ENCODE data around the gene ZNF660. TPM values are rescaled to one million over a fixed set of nuclear protein-coding genes. Genes with fewer than 3 reads are reported as not detected.

The ZNF660 gene
- total and polyA plus RNA-seq, 2 donors from 2014 or later = 0.69 to 5.3 TPM

- Histone ChIP-seq H3K27ac (ENCODE audit: low read depth in 2 of 2, low read length in 2 of 2) (peak within 1 kb of the TSS in 1 of 2 donors; percentile 56), H3K9ac (ENCODE audit: low read length in 3 of 3) (peak within 1 kb of the TSS; percentile 50 to 80 (median 57)), H3K9me3 (ENCODE audit: control insufficient read depth in 2 of 3, insufficient read depth in 1 of 3, low read length in 3 of 3) (no peaks in the 10 kb centered on the region), H3K4me3 (ENCODE audit: low read length in 3 of 3) (peak within 1 kb of the TSS; percentile 73 to 83 (median 74)), H3K27me3 (ENCODE audit: control insufficient read depth, insufficient read depth, low read length) (no peaks in the 10 kb centered on the region), H3K4me1 (ENCODE audit: control insufficient read depth in 2 of 3, insufficient read depth in 2 of 3, low read depth in 1 of 3, low read length in 3 of 3) (peaks cover 0 to 10% (median 2%) of the 10 kb centered on the region in 3 donors), H3K36me3 (ENCODE audit: control insufficient read depth in 2 of 3, insufficient read depth in 3 of 3, low read length in 3 of 3) (no peaks in the 10 kb centered on the region)
- peak; percentile 91 to 97 (median 94) for DNase-seq
- FAIRE-seq = no peak
- TF ChIP-seq, protein P1, sequence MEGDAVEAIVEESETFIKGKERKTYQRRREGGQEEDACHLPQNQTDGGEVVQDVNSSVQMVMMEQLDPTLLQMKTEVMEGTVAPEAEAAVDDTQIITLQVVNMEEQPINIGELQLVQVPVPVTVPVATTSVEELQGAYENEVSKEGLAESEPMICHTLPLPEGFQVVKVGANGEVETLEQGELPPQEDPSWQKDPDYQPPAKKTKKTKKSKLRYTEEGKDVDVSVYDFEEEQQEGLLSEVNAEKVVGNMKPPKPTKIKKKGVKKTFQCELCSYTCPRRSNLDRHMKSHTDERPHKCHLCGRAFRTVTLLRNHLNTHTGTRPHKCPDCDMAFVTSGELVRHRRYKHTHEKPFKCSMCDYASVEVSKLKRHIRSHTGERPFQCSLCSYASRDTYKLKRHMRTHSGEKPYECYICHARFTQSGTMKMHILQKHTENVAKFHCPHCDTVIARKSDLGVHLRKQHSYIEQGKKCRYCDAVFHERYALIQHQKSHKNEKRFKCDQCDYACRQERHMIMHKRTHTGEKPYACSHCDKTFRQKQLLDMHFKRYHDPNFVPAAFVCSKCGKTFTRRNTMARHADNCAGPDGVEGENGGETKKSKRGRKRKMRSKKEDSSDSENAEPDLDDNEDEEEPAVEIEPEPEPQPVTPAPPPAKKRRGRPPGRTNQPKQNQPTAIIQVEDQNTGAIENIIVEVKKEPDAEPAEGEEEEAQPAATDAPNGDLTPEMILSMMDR (IDR thresholded peaks at IDR 0.05; ENCODE audit: borderline replicate concordance, extremely low read depth, insufficient read depth) = peak; percentile 31
- intact Hi-C loops (cut with DNase I) = no loop called here
Measured at GRCh38 chr3:44624749-44625480, 40.2 kb downstream of the ZNF660 start, which contains the start of gene ZNF197. ZNF197 (plus strand) TSS chr3:44625036; CDS start chr3:44629155, 4,119 bp downstream.

DNA sequence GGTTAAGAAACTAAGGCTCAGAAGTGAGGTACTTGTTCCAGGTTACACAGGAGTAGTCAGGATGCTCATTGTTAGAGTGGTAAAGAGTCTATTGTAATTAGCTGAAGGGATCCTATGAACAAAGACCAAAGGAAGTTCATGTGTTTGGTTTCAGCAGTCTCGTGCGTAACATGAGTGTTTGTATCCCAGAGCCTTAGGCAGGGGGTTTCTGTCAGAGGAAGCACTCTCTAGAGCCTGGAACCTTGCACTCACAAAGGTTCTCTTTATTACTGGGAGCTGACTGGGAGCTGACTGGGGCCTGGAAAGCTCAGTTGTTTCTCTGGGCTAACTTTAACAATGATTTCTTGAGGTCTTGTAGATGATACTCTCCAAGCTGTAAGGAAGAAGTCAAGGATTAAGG, 44.0 kb downstream of the ZNF660 start:
- no peak overlapping the region for H3K4me3 ChIP-seq (ENCODE audit: low read length in 3 of 3)
- H3K27ac ChIP-seq (ENCODE audit: low read depth in 2 of 2, low read length in 2 of 2) = no peak overlapping the region
- no peak for FAIRE-seq
- peaks cover 0 to 10% (median 2%) of the 10 kb centered on the region in 3 donors for H3K4me1 ChIP-seq (ENCODE audit: control insufficient read depth in 2 of 3, insufficient read depth in 2 of 3, low read depth in 1 of 3, low read length in 3 of 3)
- TF ChIP-seq, protein P1 (IDR thresholded peaks at IDR 0.05; ENCODE audit: borderline replicate concordance, extremely low read depth, insufficient read depth) = no peak
- no peak overlapping the region for H3K9ac ChIP-seq (ENCODE audit: low read length in 3 of 3)
- no peaks in the 10 kb centered on the region for H3K9me3 ChIP-seq (ENCODE audit: control insufficient read depth in 2 of 3, insufficient read depth in 1 of 3, low read length in 3 of 3)
- H3K27me3 ChIP-seq (ENCODE audit: control insufficient read depth, insufficient read depth, low read length) = no peaks in the 10 kb centered on the region
- DNase-seq = no peak
- H3K36me3 ChIP-seq (ENCODE audit: control insufficient read depth in 2 of 3, insufficient read depth in 3 of 3, low read length in 3 of 3) = peaks cover 8 to 12% (median 10%) of the 10 kb centered on the region in 3 donors
- intact Hi-C loops (cut with DNase I) = no loop called here

GRCh38 chr3:44632193-44632592, 47.4 kb downstream of the ZNF660 start:
- Histone ChIP-seq H3K4me3 (ENCODE audit: low read length in 3 of 3) (no peak overlapping the region), H3K9ac (ENCODE audit: low read length in 3 of 3) (no peak overlapping the region), H3K4me1 (ENCODE audit: control insufficient read depth in 2 of 3, insufficient read depth in 2 of 3, low read depth in 1 of 3, low read length in 3 of 3) (no peaks in the 10 kb centered on the region), H3K36me3 (ENCODE audit: control insufficient read depth in 2 of 3, insufficient read depth in 3 of 3, low read length in 3 of 3) (peaks cover 13 to 16% (median 15%) of the 10 kb centered on the region in 3 donors), H3K27ac (ENCODE audit: low read depth in 2 of 2, low read length in 2 of 2) (no peak overlapping the region), H3K27me3 (ENCODE audit: control insufficient read depth, insufficient read depth, low read length) (no peaks in the 10 kb centered on the region), H3K9me3 (ENCODE audit: control insufficient read depth in 2 of 3, insufficient read depth in 1 of 3, low read length in 3 of 3) (peaks cover 0 to 3% (median 0%) of the 10 kb centered on the region in 3 donors)
- FAIRE-seq (no peak), DNase-seq (no peak)
- intact Hi-C loops (cut with DNase I) = no loop called here
- TF ChIP-seq, protein P1 (IDR thresholded peaks at IDR 0.05; ENCODE audit: borderline replicate concordance, extremely low read depth, insufficient read depth) = no peak

Measured in kidney (tissue), 14 donors.